ENCODE measurements around the gene SCARF2.
"Not testable (repeated sequence)": the region's sequence is repeated elsewhere in the genome, so short reads cannot be mapped to it uniquely, and the experiment has no call there.

Gene SCARF2

GRCh38 chr22:20437613-20438426 lies at the start of gene SCARF2:
TSS of gene SCARF2 (minus strand) at chr22:20437825. CDS start at chr22:20437754, 71 bp downstream.
- no peak for DNase-seq (ENCODE audit: low read depth)

GRCh38 chr22:20486229-20486628 lies 48.6 kb upstream of the SCARF2 start:
- DNase-seq (ENCODE audit: low read depth) = no peak

GRCh38 chr22:20484948-20485683 lies 47.5 kb upstream of the SCARF2 start:
- DNase-seq (ENCODE audit: low read depth) = no peak

- DNase-seq (ENCODE audit: low read depth) = no peak
Measured at GRCh38 chr22:20483771-20484170, 46.1 kb upstream of the SCARF2 start.

GRCh38 chr22:20483143-20483506 lies 45.5 kb upstream of the SCARF2 start:
- DNase-seq (ENCODE audit: low read depth) = not testable (repeated sequence)

- DNase-seq (ENCODE audit: low read depth) = no peak
Measured at GRCh38 chr22:20479612-20480196, 42.1 kb upstream of the SCARF2 start.

- DNase-seq (ENCODE audit: low read depth) = not testable (repeated sequence)
Measured at GRCh38 chr22:20478059-20478458, 40.4 kb upstream of the SCARF2 start.

GRCh38 chr22:20475569-20475968 lies 37.9 kb upstream of the SCARF2 start:
- not testable (repeated sequence) for DNase-seq (ENCODE audit: low read depth)

GRCh38 chr22:20475115-20475436 lies 37.5 kb upstream of the SCARF2 start:
- no peak for DNase-seq (ENCODE audit: low read depth)

- no peak for DNase-seq (ENCODE audit: low read depth)
Measured at GRCh38 chr22:20472629-20473442, 35.2 kb upstream of the SCARF2 start.

GRCh38 chr22:20471126-20471833 lies 33.7 kb upstream of the SCARF2 start:
- no peak for DNase-seq (ENCODE audit: low read depth)

- DNase-seq (ENCODE audit: low read depth) = not testable (repeated sequence)
Measured at GRCh38 chr22:20470525-20470924, 32.9 kb upstream of the SCARF2 start.

- DNase-seq (ENCODE audit: low read depth) = no peak
Measured at GRCh38 chr22:20469110-20469868, 31.7 kb upstream of the SCARF2 start.

GRCh38 chr22:20466659-20467379 lies 29.2 kb upstream of the SCARF2 start:
- no peak for DNase-seq (ENCODE audit: low read depth)

GRCh38 chr22:20465759-20466077 lies 28.1 kb upstream of the SCARF2 start:
- DNase-seq (ENCODE audit: low read depth) = no peak

GRCh38 chr22:20464912-20465758 lies 27.5 kb upstream of the SCARF2 start:
- no peak for DNase-seq (ENCODE audit: low read depth)

- peak; percentile 25 for DNase-seq (ENCODE audit: low read depth)
Measured at GRCh38 chr22:20464096-20464614, 26.5 kb upstream of the SCARF2 start.

GRCh38 chr22:20463324-20464095 lies 25.9 kb upstream of the SCARF2 start:
- DNase-seq (ENCODE audit: low read depth) = no peak
